Stimulated activated effector memory CD8-positive, alpha-beta T cell treated with anti-CD3 and anti-CD28 coated beads, Interleukin-12 subunit alpha, Interleukin-12 subunit beta, amount 100 ng/mL, for 72 hours (primary cell): Measurements from ENCODE around the gene TMEM95.
A peak's percentile ranks its signal among the peaks of the same experiment; 100 is the strongest.

Experiments used
- ATAC-seq: fragments of 150-1000 bp; cut with Tn5 transposase; 2 replicates; pipeline ENCODE4 v1.10.0; 2021
- DNase-seq, 2 donors: peaks; one replicate each; pipeline ENCODE4 v3.0.0; 2021 to 2022; ENCODE audit warnings: low spot score in 2 of 2
- H3K27ac Mint-ChIP-seq: one replicate; pipeline ENCODE4 v1.8.0; 2022; ENCODE audit warnings: mild to moderate bottlenecking, mixed read lengths
- H3K36me3 Mint-ChIP-seq: one replicate; pipeline ENCODE4 v1.8.0; 2022; ENCODE audit warnings: mild to moderate bottlenecking, mixed read lengths
- H3K4me1 Mint-ChIP-seq: one replicate; pipeline ENCODE4 v1.8.0; 2022; ENCODE audit warnings: mixed read lengths
- H3K4me3 Mint-ChIP-seq: one replicate; pipeline ENCODE4 v1.8.0; 2022; ENCODE audit warnings: mild to moderate bottlenecking, mixed read lengths
- H3K9me3 Mint-ChIP-seq: one replicate; pipeline ENCODE4 v1.8.0; 2022; ENCODE audit warnings: mixed read lengths

Gene TMEM95

GRCh38 chr17:7370853-7371252 lies 15.9 kb downstream of the TMEM95 start:
- Mint-ChIP-seq H3K4me3 (no peak overlapping the region), H3K27ac (no peak overlapping the region), H3K36me3 (no peaks in the 10 kb centered on the region), H3K4me1 (no peaks in the 10 kb centered on the region), H3K9me3 (no peaks in the 10 kb centered on the region)
- DNase-seq: no peak
- no peak for ATAC-seq

- Mint-ChIP-seq H3K9me3 (no peaks in the 10 kb centered on the region), H3K4me1 (no peaks in the 10 kb centered on the region)
- no peak for DNase-seq
Measured at GRCh38 chr17:7374353-7374752, 19.4 kb downstream of the TMEM95 start.

GRCh38 chr17:7379134-7379533 lies 24.2 kb downstream of the TMEM95 start:
- Mint-ChIP-seq H3K9me3 (no peaks in the 10 kb centered on the region), H3K27ac (no peak overlapping the region), H3K4me3 (no peak overlapping the region), H3K4me1 (no peaks in the 10 kb centered on the region), H3K36me3 (peaks cover 5% of the 10 kb centered on the region)
- no peak for DNase-seq
- no peak for ATAC-seq

More at GRCh38 chr17:7374353-7374752, 19.4 kb downstream of the TMEM95 start:
- H3K27ac Mint-ChIP-seq: no peak overlapping the region
- no peak for ATAC-seq
- no peaks in the 10 kb centered on the region for H3K36me3 Mint-ChIP-seq
- H3K4me3 Mint-ChIP-seq: no peak overlapping the region

- ATAC-seq (no peak), DNase-seq (no peak)
- H3K27ac Mint-ChIP-seq: peak overlapping the region; percentile 5
- no peaks in the 10 kb centered on the region for H3K9me3 Mint-ChIP-seq
- H3K4me1 Mint-ChIP-seq: peaks cover 8% of the 10 kb centered on the region
- H3K36me3 Mint-ChIP-seq: peaks cover 5% of the 10 kb centered on the region
- no peak overlapping the region for H3K4me3 Mint-ChIP-seq
Measured at GRCh38 chr17:7380321-7380720, 25.4 kb downstream of the TMEM95 start.

- DNase-seq (no peak), ATAC-seq (no peak)
- Mint-ChIP-seq H3K27ac (peak within 1 kb of the TSS; percentile 5), H3K4me1 (peaks cover 8% of the 10 kb centered on the region), H3K9me3 (no peaks in the 10 kb centered on the region), H3K36me3 (peaks cover 5% of the 10 kb centered on the region), H3K4me3 (no peak within 1 kb of the TSS)
Measured at GRCh38 chr17:7380855-7381683, 26.1 kb downstream of the TMEM95 start, which contains the start of gene TNK1. Gene TNK1 (plus strand): TSS chr17:7381089. CDS start chr17:7382927, 1,838 bp downstream.

- Mint-ChIP-seq H3K4me1 (peaks cover 8% of the 10 kb centered on the region), H3K9me3 (no peaks in the 10 kb centered on the region), H3K36me3 (peaks cover 17% of the 10 kb centered on the region), H3K27ac (no peak overlapping the region), H3K4me3 (peak overlapping the region; percentile 71)
- no peak for DNase-seq
- ATAC-seq: no peak
Measured at GRCh38 chr17:7382901-7383300, 27.9 kb downstream of the TMEM95 start.

- Mint-ChIP-seq H3K36me3 (peaks cover 22% of the 10 kb centered on the region), H3K4me1 (peaks cover 8% of the 10 kb centered on the region), H3K9me3 (no peaks in the 10 kb centered on the region), H3K4me3 (peak overlapping the region; percentile 71), H3K27ac (no peak overlapping the region)
- ATAC-seq: no peak
- DNase-seq: no peak
Measured at GRCh38 chr17:7383371-7383741, 28.4 kb downstream of the TMEM95 start.

- H3K4me3 Mint-ChIP-seq: peak overlapping the region; percentile 71
- no peaks in the 10 kb centered on the region for H3K9me3 Mint-ChIP-seq
- H3K36me3 Mint-ChIP-seq: peaks cover 24% of the 10 kb centered on the region
- H3K4me1 Mint-ChIP-seq: peaks cover 8% of the 10 kb centered on the region
- DNase-seq (peak; percentile 68 to 85), ATAC-seq (peak; percentile 98)
- peak overlapping the region; percentile 76 for H3K27ac Mint-ChIP-seq
Measured at GRCh38 chr17:7383742-7384488, 29.0 kb downstream of the TMEM95 start.

GRCh38 chr17:7384489-7385081 lies 29.6 kb downstream of the TMEM95 start:
- H3K36me3 Mint-ChIP-seq: peaks cover 24% of the 10 kb centered on the region
- peak overlapping the region; percentile 71 for H3K4me3 Mint-ChIP-seq
- H3K27ac Mint-ChIP-seq: peak overlapping the region; percentile 76
- DNase-seq (no peak), ATAC-seq (no peak)
- H3K9me3 Mint-ChIP-seq: no peaks in the 10 kb centered on the region
- H3K4me1 Mint-ChIP-seq: peaks cover 8% of the 10 kb centered on the region

GRCh38 chr17:7388856-7389255 lies 33.9 kb downstream of the TMEM95 start:
- Mint-ChIP-seq H3K9me3 (no peaks in the 10 kb centered on the region), H3K27ac (no peak overlapping the region), H3K36me3 (peaks cover 42% of the 10 kb centered on the region), H3K4me3 (no peak overlapping the region), H3K4me1 (peaks cover 25% of the 10 kb centered on the region)
- ATAC-seq (no peak), DNase-seq (no peak)

GRCh38 chr17:7389924-7390910 lies 35.3 kb downstream of the TMEM95 start:
- DNase-seq (no peak), ATAC-seq (no peak)
- no peak overlapping the region for H3K4me3 Mint-ChIP-seq
- peaks cover 23% of the 10 kb centered on the region for H3K4me1 Mint-ChIP-seq
- peak overlapping the region; percentile 54 for H3K27ac Mint-ChIP-seq
- no peaks in the 10 kb centered on the region for H3K9me3 Mint-ChIP-seq
- peaks cover 42% of the 10 kb centered on the region for H3K36me3 Mint-ChIP-seq

GRCh38 chr17:7391307-7391706 lies 36.4 kb downstream of the TMEM95 start:
- Mint-ChIP-seq H3K4me1 (peaks cover 30% of the 10 kb centered on the region), H3K27ac (no peak overlapping the region), H3K9me3 (no peaks in the 10 kb centered on the region), H3K4me3 (no peak overlapping the region), H3K36me3 (peaks cover 42% of the 10 kb centered on the region)
- ATAC-seq: no peak
- no peak for DNase-seq

GRCh38 chr17:7392696-7393612 lies 38.0 kb downstream of the TMEM95 start:
- Mint-ChIP-seq H3K36me3 (peaks cover 29% of the 10 kb centered on the region), H3K4me3 (peak overlapping the region; percentile 92), H3K4me1 (peaks cover 30% of the 10 kb centered on the region), H3K27ac (peak overlapping the region; percentile 93), H3K9me3 (no peaks in the 10 kb centered on the region)
- DNase-seq (no peak), ATAC-seq (no peak)
